Head of caudate nucleus (tissue), 42 donors: ENCODE results near the gene FAM240A.

Source experiments
- DNase-seq, 42 donors: peaks; one replicate each; pipeline versions ENCODE4 v3.0.0 to v3.0.0-alpha.2; 2020 to 2021; ENCODE audit warnings: mixed read lengths in 7 of 42
- intact Hi-C: fragments of 100-400 bp; cut with DNase I; formaldehyde crosslinking; loops from one replicate; pipeline ENCODE4 v1.15.0; 2022

Gene FAM240A

DNA sequence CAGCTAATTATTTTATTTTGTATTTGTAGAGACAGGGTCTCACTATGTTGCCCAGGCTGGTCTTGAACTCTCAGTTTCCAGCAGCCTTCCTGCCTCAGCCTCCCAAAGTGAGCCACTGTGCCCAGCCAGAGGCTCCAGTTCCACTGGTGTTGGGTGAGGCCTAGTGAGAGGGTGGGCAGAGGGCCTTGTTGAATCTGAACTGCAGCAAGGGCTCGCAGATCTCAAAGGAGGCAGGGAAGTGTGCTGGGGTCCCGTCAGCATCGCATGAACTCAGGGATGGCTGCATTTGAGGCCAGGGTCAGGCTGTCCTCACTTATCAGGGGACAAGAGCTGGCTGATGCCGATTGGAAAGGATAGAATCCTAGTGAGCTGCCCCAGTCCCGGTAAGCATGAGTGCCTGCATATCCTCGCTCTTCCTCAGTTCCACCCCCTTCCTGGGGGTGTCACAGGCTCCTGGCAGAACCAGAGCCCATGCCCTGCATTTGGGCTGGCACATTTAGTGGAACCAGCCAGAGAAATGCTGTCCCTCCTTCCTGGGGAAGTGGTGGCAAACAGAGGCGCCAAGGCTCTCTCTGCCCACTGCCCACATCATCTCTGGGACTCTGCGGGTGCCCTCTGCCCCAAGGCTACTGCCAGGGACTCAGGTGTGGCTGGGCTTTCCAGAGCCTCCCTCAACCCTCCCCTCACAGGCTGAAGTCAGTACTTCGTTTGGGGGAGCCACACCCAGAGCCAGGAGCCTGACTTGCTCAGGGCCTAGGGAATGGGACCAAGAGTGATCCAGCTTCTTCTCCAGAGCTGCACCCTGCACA, 57.1 kb downstream of the FAM240A start:
- peak in 17 of 42 donors; percentile 0 to 36 (median 10) for DNase-seq
- intact Hi-C loops: no loop called here

DNA sequence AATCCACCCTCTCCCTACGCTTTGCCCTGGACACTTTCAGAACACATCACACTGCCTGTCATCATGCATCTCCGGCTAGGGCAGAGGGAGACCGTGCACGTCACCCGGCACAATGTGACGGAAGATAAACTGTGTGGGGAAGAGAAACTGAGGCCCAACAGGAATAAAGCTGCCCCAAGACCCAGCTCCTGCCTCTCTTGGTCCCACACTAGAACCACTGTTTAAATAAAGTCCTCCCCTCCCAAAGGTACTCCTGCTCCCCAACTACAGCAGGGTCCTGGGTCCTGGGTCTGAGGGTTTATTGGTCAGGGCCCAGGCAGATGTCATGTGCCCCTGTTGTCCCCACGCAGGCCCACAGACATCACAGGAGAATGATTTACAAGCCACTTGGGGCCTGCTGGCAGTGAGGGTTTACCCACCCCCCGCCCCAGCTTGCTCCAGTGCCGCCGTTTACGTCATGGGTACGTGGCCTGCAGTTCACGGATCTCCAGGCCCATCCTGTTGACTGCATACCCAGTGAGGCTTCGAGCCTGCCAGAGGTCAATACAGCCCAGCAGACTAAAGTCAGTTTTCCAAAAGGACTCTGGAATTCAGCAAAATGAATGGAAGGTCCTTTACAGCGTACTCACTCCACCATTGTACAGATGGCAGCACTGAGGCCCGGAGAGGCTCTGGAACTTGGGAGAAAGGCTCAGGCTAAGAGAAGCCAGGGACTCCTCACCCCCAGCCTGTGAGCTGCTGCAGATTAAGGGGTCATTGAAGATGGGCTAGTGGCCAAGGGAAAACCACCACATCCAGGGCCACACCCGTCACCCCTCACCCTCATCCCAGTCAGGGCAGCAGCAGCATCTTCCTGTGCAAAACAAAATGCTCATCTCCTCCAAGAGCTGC, 57.9 kb downstream of the FAM240A start:
- intact Hi-C loops: no loop called here
- DNase-seq: peak in 18 of 42 donors; percentile 0 to 26 (median 4)

DNA sequence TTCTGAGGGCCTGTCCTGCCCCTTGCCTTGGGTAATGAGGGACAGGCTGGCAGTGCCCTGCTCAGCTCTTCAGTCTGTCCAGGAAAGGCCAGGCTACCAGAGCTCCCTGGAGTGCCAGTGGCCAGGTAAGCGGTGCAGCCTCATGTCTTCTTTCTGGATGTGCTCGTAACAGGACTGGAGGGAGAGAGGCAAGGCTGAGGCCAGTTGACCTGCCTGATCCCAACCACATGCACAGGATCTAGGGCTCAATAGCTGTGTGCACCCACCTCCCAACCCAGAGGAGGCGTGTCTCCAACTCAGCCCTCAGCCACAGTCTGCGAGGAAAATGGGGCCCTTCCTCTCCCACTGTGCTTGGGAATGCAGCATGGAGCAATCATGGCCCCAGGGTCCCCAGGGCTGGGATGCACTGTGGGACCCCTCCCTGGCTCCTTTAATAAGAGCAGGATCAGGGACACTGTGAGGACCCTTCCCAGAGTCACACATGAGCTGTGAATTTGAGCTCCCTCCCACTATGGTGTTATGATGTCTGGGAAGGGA, 58.6 kb downstream of the FAM240A start:
- peak in 15 of 42 donors; percentile 1 to 31 (median 7) for DNase-seq
- intact Hi-C loops: no loop called here

DNA sequence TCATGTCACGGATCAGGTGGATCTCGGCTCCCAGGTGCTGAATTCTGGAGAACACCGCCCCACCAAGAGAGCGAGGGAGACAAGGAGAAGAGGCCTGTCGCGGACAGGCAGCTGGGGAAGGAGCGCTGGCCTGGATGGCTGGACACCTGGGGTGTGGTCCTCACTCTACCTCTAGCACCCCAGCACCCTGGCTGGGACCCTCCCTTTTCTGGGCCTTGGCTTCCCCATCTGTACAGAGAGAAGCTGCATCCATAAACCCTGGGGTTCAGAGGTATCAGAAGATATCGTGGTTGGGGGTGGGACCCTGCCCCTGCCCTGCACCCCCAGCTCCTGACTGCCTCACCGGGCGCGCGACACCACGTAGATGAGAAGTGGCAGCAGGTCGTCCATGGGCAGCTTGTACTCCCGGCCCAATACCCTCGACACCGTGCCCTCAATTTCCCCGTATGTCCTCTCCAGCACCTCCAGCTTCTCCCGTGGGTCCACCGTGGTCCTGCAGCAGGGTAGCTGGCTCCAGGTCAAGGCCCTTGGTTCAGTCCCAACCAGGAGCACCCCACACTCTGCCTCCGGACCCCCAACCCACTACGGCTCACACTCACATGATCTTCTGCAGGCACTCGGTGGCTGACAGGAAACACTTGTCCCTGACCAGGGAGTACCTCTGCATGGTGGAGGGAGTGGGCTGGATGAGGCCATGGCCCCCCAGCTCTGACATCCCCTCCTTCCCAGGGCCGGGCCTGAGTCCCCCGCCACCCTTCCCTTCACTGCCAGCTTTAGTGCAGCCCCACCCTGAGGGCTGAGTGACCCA, 59.4 kb downstream of the FAM240A start:
- peak in 15 of 42 donors; percentile 2 to 42 (median 8) for DNase-seq
- intact Hi-C loops: no loop called here

DNA sequence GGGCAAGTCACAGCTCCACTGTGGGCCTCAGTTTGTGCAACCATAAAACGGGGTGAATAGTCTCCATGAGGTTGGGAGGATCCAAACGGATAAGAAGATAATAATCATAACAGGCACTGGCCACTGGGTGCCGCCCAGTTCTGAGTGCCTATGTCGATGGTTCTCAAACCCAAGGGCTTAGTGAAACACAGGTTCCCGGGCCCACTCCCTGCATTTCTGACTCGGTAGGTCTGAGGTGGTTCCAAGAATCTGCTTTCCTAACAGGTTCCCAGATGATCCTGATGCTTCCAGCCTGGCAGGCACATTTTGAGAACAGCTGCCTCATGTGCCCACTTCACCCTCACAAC, 60.0 kb downstream of the FAM240A start:
- intact Hi-C loops: no loop called here
- DNase-seq: peak in 12 of 42 donors; percentile 0 to 40 (median 8)

DNA sequence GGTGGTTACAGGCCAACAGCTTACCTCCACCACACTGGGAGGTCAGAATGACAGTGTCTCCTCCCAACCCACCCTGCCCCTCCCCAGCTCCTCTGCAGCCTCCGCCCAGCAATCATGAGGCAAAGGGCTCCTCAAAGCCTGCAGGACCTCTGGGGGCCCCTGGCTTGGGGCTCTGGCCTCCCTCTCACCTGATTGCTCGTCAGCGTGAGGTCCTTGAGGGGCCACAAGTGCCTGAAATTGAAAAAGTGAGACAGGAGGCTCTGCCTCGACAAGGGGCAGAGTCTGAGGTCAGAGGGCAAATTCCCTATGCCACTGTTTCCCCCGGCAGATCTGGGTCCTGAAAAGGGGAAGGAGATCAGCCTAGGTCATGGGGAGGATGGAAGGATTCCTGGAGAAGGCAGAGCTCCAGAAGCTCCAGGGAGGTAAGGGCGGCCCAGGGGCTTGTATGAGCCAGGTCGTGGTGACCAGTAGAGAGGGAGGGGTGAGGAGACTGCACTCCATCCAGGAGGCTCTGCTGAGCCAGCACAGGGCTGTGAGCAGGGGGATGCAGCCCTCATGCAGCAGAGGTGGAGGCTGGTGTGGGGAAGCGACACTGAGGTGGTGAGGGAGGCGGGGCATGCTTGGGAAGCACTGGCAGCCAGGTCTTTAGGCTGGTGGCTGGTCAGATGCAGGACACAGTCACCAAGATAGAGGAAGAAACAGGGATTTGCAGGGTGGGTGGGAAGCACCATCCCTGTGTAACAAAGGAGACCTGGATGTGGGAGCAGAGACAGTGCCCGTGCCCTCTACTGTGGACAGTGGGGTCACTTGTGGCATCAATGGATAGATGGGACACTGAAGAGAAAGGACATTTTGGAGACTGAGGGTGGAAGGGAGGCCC, 61.1 kb downstream of the FAM240A start:
- peak in 6 of 42 donors; percentile 0 to 23 (median 2) for DNase-seq
- intact Hi-C loops: no loop called here

DNA sequence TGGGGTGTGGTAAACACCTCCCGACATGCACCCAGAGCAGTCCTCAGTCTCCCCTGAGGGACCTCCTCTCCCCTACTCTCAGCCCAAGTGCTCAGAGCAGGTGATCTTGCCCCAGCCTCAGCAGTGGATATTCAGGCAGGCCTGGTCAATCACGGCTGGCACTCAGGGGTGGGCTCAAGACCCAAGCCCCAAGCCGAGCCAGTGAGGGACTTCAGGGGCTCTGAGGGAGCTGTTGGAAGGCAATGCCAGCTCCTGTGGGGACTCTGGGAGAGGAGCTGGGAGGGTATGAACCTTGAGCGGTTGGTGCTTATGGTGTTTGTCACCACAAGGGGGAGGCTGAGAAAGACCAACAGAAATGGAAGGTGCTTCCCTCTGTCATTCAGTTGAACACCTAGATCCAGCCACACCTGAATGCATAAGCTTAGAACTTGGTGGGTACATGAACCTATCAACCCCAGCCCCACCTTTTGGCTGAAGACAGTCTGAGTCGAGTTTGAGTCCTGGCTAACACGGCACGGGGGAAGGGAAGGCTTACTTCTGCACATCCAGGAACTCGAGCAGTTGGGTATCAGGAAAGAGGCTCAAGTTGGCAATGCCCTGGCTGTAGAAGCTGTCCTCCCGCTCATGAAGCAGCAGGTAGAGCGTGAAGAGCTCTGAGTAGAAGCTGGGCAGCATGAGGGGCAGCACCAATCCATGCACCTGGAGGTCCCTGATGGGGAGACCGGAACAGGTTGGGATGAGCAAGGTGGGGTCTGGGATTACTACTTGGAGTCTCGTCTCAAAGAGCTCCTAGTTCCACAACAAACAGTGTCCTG, 61.9 kb downstream of the FAM240A start:
- intact Hi-C loops: no loop called here
- DNase-seq: peak in 3 of 42 donors; percentile 2 to 12 (median 8)

DNA sequence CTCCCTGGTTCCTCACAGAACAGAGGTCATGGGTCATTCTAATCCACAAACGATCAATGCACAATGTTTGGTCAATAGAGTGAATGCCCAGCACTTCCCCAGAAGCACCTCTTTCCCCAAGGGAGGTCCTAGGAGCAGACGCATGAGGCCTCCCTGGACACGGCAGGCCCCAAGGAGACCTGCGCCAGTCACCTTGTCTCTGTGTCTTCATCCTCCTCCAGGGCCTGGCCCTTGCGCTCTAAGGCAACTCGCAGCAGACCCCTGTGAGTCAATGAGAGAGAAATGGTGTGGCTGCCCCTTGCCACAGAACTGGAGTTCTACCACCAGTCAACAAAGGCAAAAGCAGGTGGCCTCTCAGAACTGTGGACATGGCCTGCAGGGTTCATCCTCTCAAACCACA, 63.1 kb downstream of the FAM240A start:
- peak in 1 of 42 donors; percentile 4 for DNase-seq
- intact Hi-C loops: no loop called here
